ENCODE measurements around the gene CAPN7.

GRCh38 chr3:15199493-15200105 lies 6.4 kb upstream of the CAPN7 start:
- TF ChIP-seq CTCF (IDR thresholded peaks at IDR 0.05 in 4 of 5, conservative IDR thresholded peaks at IDR 0.05 in 1 of 5) (no peak), POLR2A (IDR thresholded peaks at IDR 0.05) (no peak)
